K562 (cell line): ENCODE measurements around the gene CENPE. TPM values are rescaled to one million over a fixed set of nuclear protein-coding genes. Genes with fewer than 3 reads are reported as not detected.
A peak's percentile ranks its signal among the peaks of the same experiment; 100 is the strongest.

ENCODE experiments used
- ATF6 ChIP-seq: sonication (generic); formaldehyde crosslinking; IDR thresholded peaks from 2 replicates; pipeline ENCODE4 v1.4.0; 2020; ENCODE audit warnings: mild to moderate bottlenecking, missing genetic modification reagents
- BRF2 ChIP-seq: IDR thresholded peaks from 3 replicates; pipeline ENCODE4 v1.6.1; 2011; ENCODE audit warnings: borderline replicate concordance, mild to moderate bottlenecking; ENCODE audit not compliant: insufficient read length, insufficient read depth
- E2F5 ChIP-seq: sonication (generic); formaldehyde crosslinking; IDR thresholded peaks from 2 replicates; pipeline ENCODE4 v1.8.0; 2022; ENCODE audit warnings: mild to moderate bottlenecking, missing genetic modification reagents
- FOSL1 ChIP-seq: fragments of 200-800 bp; sonication (Bioruptor generic); conservative IDR thresholded peaks from 2 replicates; pipeline ENCODE4 v1.6.1; 2016; ENCODE audit warnings: missing genetic modification characterization, missing compliant biosample characterization
- FOXP1 ChIP-seq: sonication (generic); formaldehyde crosslinking; IDR thresholded peaks from 2 replicates; pipeline ENCODE4 v1.8.0; 2022; ENCODE audit warnings: mild to moderate bottlenecking, missing genetic modification reagents
- HCFC1 ChIP-seq: IDR thresholded peaks from 2 replicates; pipeline ENCODE4 v1.6.1; 2012; ENCODE audit warnings: low read depth, low read length, improper control_type of control experiment
- LCOR ChIP-seq: sonication (generic); formaldehyde crosslinking; IDR thresholded peaks from 2 replicates; pipeline ENCODE4 v1.8.0; 2022; ENCODE audit warnings: mild to moderate bottlenecking, missing genetic modification reagents
- MAFF ChIP-seq: IDR thresholded peaks from 2 replicates; pipeline ENCODE4 v1.6.1; 2012; ENCODE audit warnings: low read length, improper control_type of control experiment
- NFIX ChIP-seq: fragments of 250-450 bp; sonication (Bioruptor Pico); IDR thresholded peaks from 2 replicates; pipeline ENCODE4 v1.4.0; 2020; ENCODE audit warnings: low read depth, mild to moderate bottlenecking, moderate library complexity
- PCBP2 ChIP-seq: fragments of 200-400 bp; formaldehyde crosslinking; IDR thresholded peaks from 2 replicates; pipeline ENCODE4 v1.6.1; 2018; ENCODE audit warnings: low read length, low read depth, mild to moderate bottlenecking, moderate library complexity; ENCODE audit not compliant: poor library complexity, severe bottlenecking
- PHF8 ChIP-seq: fragments of 200-600 bp; sonication (generic); IDR thresholded peaks from 2 replicates; pipeline ENCODE4 v1.6.1; 2012; ENCODE audit warnings: mixed run types, mild to moderate bottlenecking, inconsistent platforms, low read length, moderate library complexity, borderline replicate concordance
- POLR2A ChIP-seq: fragments of 450-650 bp; conservative IDR thresholded peaks from 2 replicates; pipeline ENCODE4 v1.6.1; 2016
- RBM25 ChIP-seq: fragments of 200-400 bp; formaldehyde crosslinking; IDR thresholded peaks from 2 replicates; pipeline ENCODE4 v1.6.1; 2018; ENCODE audit warnings: low read length, low read depth, moderate library complexity; ENCODE audit not compliant: severe bottlenecking
- STAG1 ChIP-seq: sonication (generic); formaldehyde crosslinking; IDR thresholded peaks from 2 replicates; pipeline ENCODE4 v1.5.0; 2020; ENCODE audit warnings: missing genetic modification reagents, borderline replicate concordance
- THRB ChIP-seq: fragments of 450-650 bp; formaldehyde crosslinking; conservative IDR thresholded peaks from 2 replicates; pipeline ENCODE4 v1.4.0; 2022; ENCODE audit warnings: mild to moderate bottlenecking, missing genetic modification characterization
- ZBTB2 ChIP-seq: fragments of 450-650 bp; IDR thresholded peaks from 2 replicates; pipeline ENCODE4 v1.6.1; 2016; ENCODE audit warnings: antibody characterized with exemption
- ZFX ChIP-seq: sonication (generic); formaldehyde crosslinking; IDR thresholded peaks from 2 replicates; pipeline ENCODE4 v1.8.0; 2022; ENCODE audit warnings: mild to moderate bottlenecking, missing genetic modification reagents, moderate library complexity
- ZNF134 ChIP-seq: fragments of 250-450 bp; sonication (Bioruptor Pico); conservative IDR thresholded peaks from 2 replicates; pipeline ENCODE4 v1.4.0; 2020
- ZNF174 ChIP-seq: fragments of 250-450 bp; sonication (Bioruptor Pico); IDR thresholded peaks from 2 replicates; pipeline ENCODE4 v1.4.0; 2020; ENCODE audit warnings: mild to moderate bottlenecking
- ZNF274 ChIP-seq: IDR thresholded peaks from 2 replicates; pipeline ENCODE4 v1.6.1; 2011; ENCODE audit warnings: low read depth, mild to moderate bottlenecking, low read length, moderate library complexity, borderline replicate concordance
- ZNF586 ChIP-seq: fragments of 450-650 bp; formaldehyde crosslinking; conservative IDR thresholded peaks from 2 replicates; pipeline ENCODE4 v1.4.0; 2020; ENCODE audit warnings: mild to moderate bottlenecking, moderate library complexity
- polyA plus RNA-seq, 8 experiments: library from polyadenylated mRNA; depleted of rRNA in 4 of 8; stranded (reverse) in 5 of 8; unstranded in 3 of 8; fragments of >200 nt; fragmentation: Nextera tagmentation in 2 of 8; fragmentation: Illumina TruSeq in 1 of 8; extraction: Ambion mirVana in 2 of 8; extraction: Trizol in 1 of 8; gene quantifications; 2 replicates each; pipeline versions ENCODE4 v1.2.1 to v1.2.3, GENCODE V29; 2011 to 2014; ENCODE audit warnings: inconsistent platforms in 1 of 8, missing spikeins in 1 of 8
- total RNA-seq, 7 experiments: library from RNA; depleted of rRNA in 6 of 7; stranded (reverse); fragments of >200 nt in 6 of 7; fragmentation: Illumina TruSeq in 2 of 7; extraction: Trizol in 2 of 7; gene quantifications; 2 replicates each; pipeline versions ENCODE4 v1.2.1 to v1.2.3, GENCODE V29; 2011 to 2021; ENCODE audit warnings: low replicate concordance in 1 of 7

Gene CENPE
- total and polyA plus RNA-seq, 9 of the 15 experiments (the other 6 are each of a cell fraction or from before 2014, with no cell fraction given), result 9.9 to 53.2 (median 27.4) TPM

GRCh38 chr4:103198111-103198765, at the start of gene CENPE (continued):
- TF ChIP-seq THRB (no peak), ZNF134 (CRISPR knock-in tag) (peak; percentile 80), E2F5 (CRISPR knock-in tag) (0 out of 2 replicates have a peak, but pooled peaks have one; percentile 15), ZNF586 (CRISPR knock-in tag) (no peak), ZNF174 (CRISPR knock-in tag) (no peak), FOXP1 (CRISPR knock-in tag) (peak; percentile 78; the same call in 1 of the 2 replicates), ZNF274 (no peak), BRF2 (no peak), MAFF (peak; percentile 58), STAG1 (no peak), PHF8 (peak; percentile 88; the same call in 1 of the 2 replicates), FOSL1 (tag) (peak; percentile 39; the same call in 1 of the 2 replicates), HCFC1 (peak; percentile 41; the same call in 1 of the 2 replicates), ZFX (CRISPR knock-in tag) (peak; percentile 99), ZBTB2 (peak; percentile 31; the same call in 1 of the 2 replicates), LCOR (peak; percentile 96), ATF6 (CRISPR knock-in tag) (no peak), NFIX (CRISPR knock-in tag) (no peak), POLR2A (peak; percentile 82), RBM25 (no peak), PCBP2 (no peak)
